ENCODE measurements around the gene BYSL. TPM values are rescaled to one million over a fixed set of nuclear protein-coding genes. Genes with fewer than 3 reads are reported as not detected.
A peak's percentile ranks its signal among the peaks of the same experiment; 100 is the strongest.

BYSL gene
- total RNA-seq, 1 experiment from 2014 or later: 46.5 TPM

DNA sequence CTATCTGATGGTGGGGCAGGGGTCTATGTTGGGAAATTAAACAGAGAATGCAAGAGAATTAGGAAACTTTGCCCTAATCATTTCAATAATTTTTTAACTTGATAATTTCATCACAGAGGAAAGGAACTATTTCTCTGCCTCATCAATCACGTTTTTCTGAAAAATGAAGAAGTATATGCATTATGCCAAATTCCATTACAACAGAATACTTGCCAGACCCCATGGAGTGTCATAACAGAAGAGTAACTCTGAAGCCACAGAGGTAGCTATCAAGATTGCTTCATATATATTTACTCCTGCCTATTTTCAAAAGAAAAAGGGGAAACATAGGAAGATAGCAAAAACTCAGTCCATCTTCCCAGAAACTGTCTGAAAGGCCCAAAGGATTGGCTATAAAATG lies 20.4 kb upstream of the BYSL start:
- no peak overlapping the region for H3K4me2 ChIP-seq (ENCODE audit: low read length)
- no peaks in the 10 kb centered on the region for H3K79me2 ChIP-seq (ENCODE audit: low read length)
- no peaks in the 10 kb centered on the region for H3K9me2 ChIP-seq (replicated peaks; ENCODE audit: low read length)
- CTCF ChIA-PET: no interaction called here
- no peaks in the 10 kb centered on the region for H4K20me1 ChIP-seq (ENCODE audit: low read length)
- ATAC-seq: no peak
- no peak for DNase-seq
- no peaks in the 10 kb centered on the region for H3K27me3 ChIP-seq (ENCODE audit: low read length)
- no peak overlapping the region for H3K4me3 ChIP-seq (ENCODE audit: low read length)
- peaks cover 17% of the 10 kb centered on the region for H3K36me3 ChIP-seq (ENCODE audit: low read depth, low read length)
- H3K9me3 ChIP-seq (ENCODE audit: low read length): no peaks in the 10 kb centered on the region
- POLR2A ChIA-PET (ENCODE audit: unreplicated experiment): interaction anchor here (0.6 kb wide), 1 partner anchor 12 kb away, joined by 5 read pairs; no protein-coding TSS in a partner anchor
- BruUV-seq (replicated peaks): no TSS peak
- H3F3A ChIP-seq (ENCODE audit: low read length, unreplicated experiment): no peaks in the 10 kb centered on the region
- H3K27ac ChIP-seq (ENCODE audit: low read length): no peak overlapping the region
- intact Hi-C loops (cut with micrococcal nuclease): no loop called here
- peaks cover 7% of the 10 kb centered on the region for H3K4me1 ChIP-seq (ENCODE audit: insufficient read depth, low read length)
- no peak overlapping the region for H2AFZ ChIP-seq (ENCODE audit: low read length)
- TF ChIP-seq EZH2phosphoT487 (IDR thresholded peaks at IDR 0.05; ENCODE audit: borderline replicate concordance, low read length): no peak
- no peak for TF ChIP-seq EZH2 (IDR thresholded peaks at IDR 0.05; ENCODE audit: low read length, unreplicated experiment)
- TF ChIP-seq, protein P1, sequence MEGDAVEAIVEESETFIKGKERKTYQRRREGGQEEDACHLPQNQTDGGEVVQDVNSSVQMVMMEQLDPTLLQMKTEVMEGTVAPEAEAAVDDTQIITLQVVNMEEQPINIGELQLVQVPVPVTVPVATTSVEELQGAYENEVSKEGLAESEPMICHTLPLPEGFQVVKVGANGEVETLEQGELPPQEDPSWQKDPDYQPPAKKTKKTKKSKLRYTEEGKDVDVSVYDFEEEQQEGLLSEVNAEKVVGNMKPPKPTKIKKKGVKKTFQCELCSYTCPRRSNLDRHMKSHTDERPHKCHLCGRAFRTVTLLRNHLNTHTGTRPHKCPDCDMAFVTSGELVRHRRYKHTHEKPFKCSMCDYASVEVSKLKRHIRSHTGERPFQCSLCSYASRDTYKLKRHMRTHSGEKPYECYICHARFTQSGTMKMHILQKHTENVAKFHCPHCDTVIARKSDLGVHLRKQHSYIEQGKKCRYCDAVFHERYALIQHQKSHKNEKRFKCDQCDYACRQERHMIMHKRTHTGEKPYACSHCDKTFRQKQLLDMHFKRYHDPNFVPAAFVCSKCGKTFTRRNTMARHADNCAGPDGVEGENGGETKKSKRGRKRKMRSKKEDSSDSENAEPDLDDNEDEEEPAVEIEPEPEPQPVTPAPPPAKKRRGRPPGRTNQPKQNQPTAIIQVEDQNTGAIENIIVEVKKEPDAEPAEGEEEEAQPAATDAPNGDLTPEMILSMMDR (conservative IDR thresholded peaks at IDR 0.05; ENCODE audit: low read depth, low read length): no peak
- H3K9ac ChIP-seq (ENCODE audit: low read length): no peak overlapping the region

DNA sequence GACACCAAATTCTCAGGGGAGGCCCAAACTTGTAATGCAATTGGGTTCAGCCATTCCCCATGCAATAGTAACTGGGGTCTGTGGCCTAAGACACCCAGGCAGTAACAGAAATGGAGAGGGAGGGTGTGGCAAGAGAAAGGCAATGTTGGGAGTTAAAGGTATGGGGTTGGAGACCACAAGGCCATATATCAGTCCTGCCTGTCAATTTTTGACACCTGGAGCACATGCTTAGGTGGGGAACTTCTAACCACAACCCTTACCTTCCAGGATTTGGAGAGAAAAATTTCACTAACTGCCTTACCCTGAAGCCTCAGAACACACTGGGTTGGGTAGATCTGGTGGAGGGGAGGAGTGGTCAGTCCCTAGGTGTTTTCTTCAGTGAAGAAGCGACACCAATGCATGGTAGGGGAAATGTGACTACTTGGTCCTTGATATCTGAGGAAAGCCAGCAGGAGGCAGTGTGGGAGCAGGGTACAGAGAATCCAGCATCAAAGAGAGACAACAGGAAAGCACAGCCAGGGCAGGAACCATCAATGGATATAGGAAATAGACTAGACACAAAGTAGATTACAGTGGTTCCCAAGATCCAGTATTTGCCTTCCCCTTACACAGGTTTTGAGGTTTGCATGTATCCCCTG lies 19.3 kb upstream of the BYSL start:
- H3K27me3 ChIP-seq (ENCODE audit: low read length): no peaks in the 10 kb centered on the region
- H3K9me2 ChIP-seq (replicated peaks; ENCODE audit: low read length): no peaks in the 10 kb centered on the region
- ChIA-PET CTCF (interaction anchor here (0.7 kb wide), 1 partner anchor 159 kb away, joined by 5 read pairs; no protein-coding TSS in a partner anchor), POLR2A (ENCODE audit: unreplicated experiment) (no interaction called here)
- intact Hi-C loops (cut with micrococcal nuclease): no loop called here
- H3K9ac ChIP-seq (ENCODE audit: low read length): no peak overlapping the region
- no peaks in the 10 kb centered on the region for H3F3A ChIP-seq (ENCODE audit: low read length, unreplicated experiment)
- ATAC-seq: no peak
- no peaks in the 10 kb centered on the region for H3K9me3 ChIP-seq (ENCODE audit: low read length)
- peaks cover 29% of the 10 kb centered on the region for H3K36me3 ChIP-seq (ENCODE audit: low read depth, low read length)
- H3K79me2 ChIP-seq (ENCODE audit: low read length): no peaks in the 10 kb centered on the region
- H3K27ac ChIP-seq (ENCODE audit: low read length): no peak overlapping the region
- BruUV-seq (replicated peaks): no TSS peak
- H3K4me2 ChIP-seq (ENCODE audit: low read length): no peak overlapping the region
- no peak overlapping the region for H2AFZ ChIP-seq (ENCODE audit: low read length)
- no peak overlapping the region for H3K4me3 ChIP-seq (ENCODE audit: low read length)
- TF ChIP-seq EZH2 (IDR thresholded peaks at IDR 0.05; ENCODE audit: low read length, unreplicated experiment): no peak
- TF ChIP-seq, protein P1 (conservative IDR thresholded peaks at IDR 0.05; ENCODE audit: low read depth, low read length): peak; percentile 56
- TF ChIP-seq EZH2phosphoT487 (IDR thresholded peaks at IDR 0.05; ENCODE audit: borderline replicate concordance, low read length): no peak
- peak; percentile 49 for DNase-seq
- H3K4me1 ChIP-seq (ENCODE audit: insufficient read depth, low read length): no peaks in the 10 kb centered on the region
- no peaks in the 10 kb centered on the region for H4K20me1 ChIP-seq (ENCODE audit: low read length)

DNA sequence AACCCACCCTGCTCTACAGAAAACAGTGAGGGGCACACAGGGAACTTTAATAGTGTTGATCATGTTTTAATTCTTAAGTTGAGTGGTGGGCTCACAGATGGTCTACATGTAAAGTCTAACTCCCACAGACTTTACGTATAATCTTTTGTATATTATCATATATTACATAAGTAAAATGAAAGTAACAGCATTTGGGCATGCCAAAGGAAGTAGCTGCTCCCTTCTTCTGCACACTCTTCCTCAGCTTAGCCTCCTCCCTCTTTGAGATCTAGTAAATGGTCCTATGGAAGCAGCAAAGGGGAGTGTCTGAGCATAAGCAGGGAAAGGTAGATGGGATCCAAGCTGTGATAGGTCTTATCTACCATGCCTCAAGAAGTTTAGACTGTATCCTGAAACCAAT lies 11.6 kb upstream of the BYSL start:
- POLR2A ChIA-PET (ENCODE audit: unreplicated experiment): no interaction called here
- no peak overlapping the region for H3K4me2 ChIP-seq (ENCODE audit: low read length)
- no peak overlapping the region for H3K4me3 ChIP-seq (ENCODE audit: low read length)
- no peaks in the 10 kb centered on the region for H3F3A ChIP-seq (ENCODE audit: low read length, unreplicated experiment)
- TF ChIP-seq, protein P1 (conservative IDR thresholded peaks at IDR 0.05; ENCODE audit: low read depth, low read length): no peak
- no peak for TF ChIP-seq EZH2 (IDR thresholded peaks at IDR 0.05; ENCODE audit: low read length, unreplicated experiment)
- TF ChIP-seq EZH2phosphoT487 (IDR thresholded peaks at IDR 0.05; ENCODE audit: borderline replicate concordance, low read length): no peak
- no peak overlapping the region for H3K9ac ChIP-seq (ENCODE audit: low read length)
- intact Hi-C loops (cut with micrococcal nuclease): no loop called here
- no peaks in the 10 kb centered on the region for H3K27me3 ChIP-seq (ENCODE audit: low read length)
- H3K9me2 ChIP-seq (replicated peaks; ENCODE audit: low read length): no peaks in the 10 kb centered on the region
- H3K9me3 ChIP-seq (ENCODE audit: low read length): no peaks in the 10 kb centered on the region
- DNase-seq (no peak), ATAC-seq (no peak)
- no peaks in the 10 kb centered on the region for H3K4me1 ChIP-seq (ENCODE audit: insufficient read depth, low read length)
- H3K79me2 ChIP-seq (ENCODE audit: low read length): peaks cover 19% of the 10 kb centered on the region
- no TSS peak for BruUV-seq (replicated peaks)
- H4K20me1 ChIP-seq (ENCODE audit: low read length): no peaks in the 10 kb centered on the region
- no peak overlapping the region for H2AFZ ChIP-seq (ENCODE audit: low read length)
- peaks cover 40% of the 10 kb centered on the region for H3K36me3 ChIP-seq (ENCODE audit: low read depth, low read length)
- CTCF ChIA-PET: no interaction called here
- H3K27ac ChIP-seq (ENCODE audit: low read length): no peak overlapping the region

All from PC-3 (cell line).